ENCODE measurements around the gene CCL23. TPM values are rescaled to one million over a fixed set of nuclear protein-coding genes. Genes with fewer than 3 reads are reported as not detected.
A peak's percentile ranks its signal among the peaks of the same experiment; 100 is the strongest.

CCL23 gene
- total RNA-seq, 6 experiments from 2014 or later: 1.1 to 12.7 (median 2.1) TPM

GRCh38 chr17:35972945-35973332 lies 44.8 kb downstream of the CCL23 start:
- H3K27ac ChIP-seq: peak overlapping the region; percentile 19 to 74 (median 54)
- TF ChIP-seq CTCF (IDR thresholded peaks at IDR 0.05) (no peak), POLR2A (IDR thresholded peaks at IDR 0.05) (no peak)
- 20% methylated on average over 4 of the region's 4 CpGs for WGBS (ENCODE audit: insufficient coverage, low coverage, low lambda C conversion rate, missing lambda C conversion rate)
- H3K36me3 ChIP-seq: no peaks in the 10 kb centered on the region
- no peaks in the 10 kb centered on the region for H3K27me3 ChIP-seq
- peak in 3 of 4 donors; percentile 4 to 15 (median 5) for ATAC-seq
- H3K4me1 ChIP-seq: peaks cover 0 to 82% (median 40%) of the 10 kb centered on the region in 4 donors
- no peaks in the 10 kb centered on the region for H3K9me3 ChIP-seq
- no peak overlapping the region for H3K4me3 ChIP-seq
- intact Hi-C loops (cut with DNase I): no loop called here
- DNase-seq: no peak

GRCh38 chr17:35972535-35972934 lies 45.2 kb downstream of the CCL23 start:
- Histone ChIP-seq H3K27ac (peak overlapping the region; percentile 19 to 74 (median 54)), H3K4me1 (peaks cover 0 to 78% (median 39%) of the 10 kb centered on the region in 4 donors), H3K36me3 (no peaks in the 10 kb centered on the region), H3K9me3 (no peaks in the 10 kb centered on the region), H3K4me3 (no peak overlapping the region), H3K27me3 (no peaks in the 10 kb centered on the region)
- ATAC-seq: no peak
- TF ChIP-seq CTCF (IDR thresholded peaks at IDR 0.05) (no peak), POLR2A (IDR thresholded peaks at IDR 0.05) (no peak)
- WGBS (ENCODE audit: insufficient coverage, low coverage, low lambda C conversion rate, missing lambda C conversion rate): 29% methylated on average over 4 of the region's 6 CpGs
- no peak for DNase-seq
- intact Hi-C loops (cut with DNase I): no loop called here

GRCh38 chr17:35972066-35972465 lies 45.7 kb downstream of the CCL23 start:
- TF ChIP-seq CTCF (IDR thresholded peaks at IDR 0.05) (no peak), POLR2A (IDR thresholded peaks at IDR 0.05) (no peak)
- no peak overlapping the region for H3K4me3 ChIP-seq
- H3K4me1 ChIP-seq: peaks cover 0 to 73% (median 36%) of the 10 kb centered on the region in 4 donors
- ATAC-seq (no peak), DNase-seq (no peak)
- intact Hi-C loops (cut with DNase I): no loop called here
- no peaks in the 10 kb centered on the region for H3K36me3 ChIP-seq
- no peaks in the 10 kb centered on the region for H3K9me3 ChIP-seq
- H3K27me3 ChIP-seq: no peaks in the 10 kb centered on the region
- 61% methylated on average over 1 of the region's 1 CpG for WGBS (ENCODE audit: insufficient coverage, low coverage, low lambda C conversion rate, missing lambda C conversion rate)
- H3K27ac ChIP-seq: peak overlapping the region in 2 of 3 donors; percentile 19 to 54

- DNase-seq (peak in 2 of 3 donors; percentile 65 to 85), ATAC-seq (peak; percentile 56 to 69 (median 60))
- Histone ChIP-seq H3K27me3 (no peaks in the 10 kb centered on the region), H3K4me3 (no peak overlapping the region), H3K4me1 (peaks cover 0 to 54% (median 26%) of the 10 kb centered on the region in 4 donors), H3K27ac (peak overlapping the region in 1 of 3 donors; percentile 29), H3K36me3 (no peaks in the 10 kb centered on the region), H3K9me3 (no peaks in the 10 kb centered on the region)
- 9% methylated on average over 8 of the region's 8 CpGs for WGBS (ENCODE audit: insufficient coverage, low coverage, low lambda C conversion rate, missing lambda C conversion rate)
- TF ChIP-seq CTCF (IDR thresholded peaks at IDR 0.05) (peak; percentile 87 to 93 (median 90)), POLR2A (IDR thresholded peaks at IDR 0.05) (no peak)
- intact Hi-C loops (cut with DNase I): loop anchor here in 1 of 2 donors (5.0 kb wide), 1 partner anchor 178 kb away; no protein-coding TSS in a partner anchor
Measured at GRCh38 chr17:35969558-35970380, 48.0 kb downstream of the CCL23 start.
